GM18517 (cell line): ENCODE results near the gene NTPCR.

Source experiments
- ATAC-seq: cut with Tn5 transposase; IDR thresholded peaks from one replicate; pipeline ENCODE4 v1.9.1; 2021; ENCODE audit warnings: mild to moderate bottlenecking, moderate library complexity; ENCODE audit not compliant: unreplicated experiment

Gene NTPCR

GRCh38 chr1:233005156-233005555 lies 54.7 kb downstream of the NTPCR start:
- ATAC-seq: no peak

- no peak for ATAC-seq
Measured at GRCh38 chr1:233005703-233006102, 55.3 kb downstream of the NTPCR start.

- no peak for ATAC-seq
Measured at GRCh38 chr1:233006108-233006507, 55.7 kb downstream of the NTPCR start.

GRCh38 chr1:233006541-233006973 lies 56.1 kb downstream of the NTPCR start:
- ATAC-seq: no peak

- ATAC-seq: no peak
Measured at GRCh38 chr1:233010146-233010545, 59.7 kb downstream of the NTPCR start.

GRCh38 chr1:233012021-233012420 lies 61.6 kb downstream of the NTPCR start:
- ATAC-seq: no peak

GRCh38 chr1:233015965-233016364 lies 65.6 kb downstream of the NTPCR start:
- ATAC-seq: no peak

- ATAC-seq: no peak
Measured at GRCh38 chr1:233016798-233017197, 66.4 kb downstream of the NTPCR start.

GRCh38 chr1:233019083-233019482 lies 68.7 kb downstream of the NTPCR start:
- ATAC-seq: no peak

- ATAC-seq: no peak
Measured at GRCh38 chr1:233019778-233020325, 69.4 kb downstream of the NTPCR start.

- ATAC-seq: no peak
Measured at GRCh38 chr1:233020426-233020825, 70.0 kb downstream of the NTPCR start.

- ATAC-seq: no peak
Measured at GRCh38 chr1:233022246-233022645, 71.8 kb downstream of the NTPCR start.

GRCh38 chr1:233024199-233024598 lies 73.8 kb downstream of the NTPCR start:
- no peak for ATAC-seq

GRCh38 chr1:233025157-233025556 lies 74.7 kb downstream of the NTPCR start:
- ATAC-seq: no peak

GRCh38 chr1:233025567-233025966 lies 75.2 kb downstream of the NTPCR start:
- ATAC-seq: no peak

GRCh38 chr1:233027046-233027445 lies 76.6 kb downstream of the NTPCR start:
- ATAC-seq: no peak

GRCh38 chr1:233031521-233031920 lies 81.1 kb downstream of the NTPCR start:
- no peak for ATAC-seq

- ATAC-seq: no peak
Measured at GRCh38 chr1:233032916-233033315, 82.5 kb downstream of the NTPCR start.

- no peak for ATAC-seq
Measured at GRCh38 chr1:233033361-233033760, 83.0 kb downstream of the NTPCR start.
